ENCODE measurements around the gene CR1.
"Not testable (repeated sequence)": the region's sequence is repeated elsewhere in the genome, so short reads cannot be mapped to it uniquely, and the experiment has no call there.

CR1 gene

DNA sequence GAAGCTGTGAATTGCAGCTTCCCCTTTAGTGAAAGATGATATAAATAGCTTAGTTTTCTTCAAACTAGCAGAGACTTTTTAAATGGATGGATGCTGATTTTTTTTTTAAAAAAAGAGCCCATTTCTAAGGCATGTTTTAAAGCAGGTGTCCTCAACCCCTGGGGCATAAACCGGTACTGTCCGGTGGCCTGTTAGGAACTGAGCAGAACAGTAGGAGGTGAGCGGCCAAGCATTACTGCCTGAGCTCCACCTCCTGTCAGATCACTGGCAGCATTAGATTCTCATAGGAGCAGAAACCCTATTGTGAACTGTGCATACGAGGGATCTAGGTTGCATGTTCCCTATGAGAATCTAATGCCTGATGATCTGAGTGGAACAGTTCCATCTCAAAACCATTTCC, 180.2 kb downstream of the CR1 start:
- DNase-seq (ENCODE audit: low read depth): no peak

DNA sequence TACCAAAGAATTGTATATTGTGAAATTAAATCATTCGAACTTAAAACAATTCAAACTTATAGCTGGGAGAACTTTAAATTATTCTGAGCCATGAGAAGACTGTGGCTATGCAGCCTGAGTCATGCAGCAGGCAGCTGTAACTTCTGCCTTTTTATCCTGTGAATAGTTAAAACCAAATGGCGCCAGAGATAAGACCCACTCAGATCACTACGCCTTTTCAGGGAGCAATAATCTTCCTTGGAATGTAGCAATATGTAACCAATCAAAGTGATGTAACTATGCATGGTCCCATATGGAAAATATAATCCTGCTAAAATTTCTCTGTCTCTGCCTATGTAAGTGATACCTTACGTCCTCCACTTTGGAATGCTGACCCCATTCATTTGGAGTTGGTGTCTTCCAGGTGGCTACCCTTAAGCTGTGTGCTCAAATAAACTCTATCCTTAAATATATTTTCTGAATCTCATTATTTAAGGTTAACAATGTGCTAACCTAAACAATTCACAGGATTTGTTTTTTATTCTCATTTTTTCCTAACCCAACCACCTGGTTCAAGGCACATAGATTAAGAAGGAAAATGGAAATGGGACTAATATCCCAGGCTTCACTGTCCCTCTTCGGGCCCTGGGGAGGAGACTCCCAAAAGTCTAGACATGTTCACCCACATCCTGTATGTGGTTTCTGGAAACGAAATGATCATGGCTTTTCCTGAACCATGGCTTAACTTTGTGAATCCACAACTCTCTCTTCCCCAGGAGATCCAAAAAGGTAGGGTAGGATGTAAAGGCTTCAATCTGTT, 184.8 kb downstream of the CR1 start:
- not testable (repeated sequence) for DNase-seq (ENCODE audit: low read depth)

DNA sequence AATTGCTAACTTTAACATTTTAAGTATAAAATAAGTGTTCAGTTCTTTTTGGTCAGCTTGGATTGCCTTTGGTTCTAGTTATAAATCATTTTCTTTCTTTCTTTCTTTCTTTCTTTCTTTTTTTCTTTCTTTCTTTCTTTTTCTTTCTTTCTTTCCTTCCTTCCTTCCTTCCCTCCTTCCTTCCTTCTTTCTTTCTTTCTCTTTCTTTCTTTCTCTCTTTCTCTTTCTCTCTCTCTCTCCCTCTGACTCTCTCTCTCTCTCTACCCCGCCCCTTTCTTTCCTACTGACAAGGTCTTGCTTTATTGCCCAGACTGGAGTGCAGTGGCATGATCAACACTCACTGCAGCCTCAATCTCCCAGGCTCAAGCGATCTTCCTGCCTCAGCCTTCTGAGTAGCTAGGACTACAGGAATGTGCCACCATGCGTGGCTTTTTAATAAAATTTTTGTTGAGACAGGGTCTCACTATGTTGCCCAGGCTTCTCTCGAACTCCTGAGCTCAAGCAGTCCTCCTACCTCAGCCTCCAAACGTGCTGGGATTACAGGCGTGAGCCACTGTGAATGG, 187.0 kb downstream of the CR1 start:
- DNase-seq (ENCODE audit: low read depth): not testable (repeated sequence)

DNA sequence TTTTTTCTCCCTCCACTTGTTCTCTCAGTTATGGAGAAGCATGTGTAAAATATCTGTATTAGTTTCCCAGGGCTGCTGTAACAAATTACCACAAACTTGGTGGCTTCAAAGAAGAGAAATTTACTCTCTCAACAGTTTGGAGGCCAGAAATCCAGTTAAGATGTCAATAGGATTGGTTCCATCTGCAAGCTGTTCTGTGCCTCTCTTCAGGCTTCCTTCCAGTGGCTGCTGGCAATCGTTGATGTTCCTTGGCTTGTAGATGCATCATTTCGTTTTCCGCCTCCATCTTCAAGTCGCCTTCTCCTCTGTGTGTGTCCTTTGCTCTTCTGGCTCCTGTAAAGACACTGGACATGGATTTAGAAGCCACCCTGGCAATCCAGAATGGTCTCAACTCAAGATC, 194.6 kb downstream of the CR1 start:
- DNase-seq (ENCODE audit: low read depth): not testable (repeated sequence)

DNA sequence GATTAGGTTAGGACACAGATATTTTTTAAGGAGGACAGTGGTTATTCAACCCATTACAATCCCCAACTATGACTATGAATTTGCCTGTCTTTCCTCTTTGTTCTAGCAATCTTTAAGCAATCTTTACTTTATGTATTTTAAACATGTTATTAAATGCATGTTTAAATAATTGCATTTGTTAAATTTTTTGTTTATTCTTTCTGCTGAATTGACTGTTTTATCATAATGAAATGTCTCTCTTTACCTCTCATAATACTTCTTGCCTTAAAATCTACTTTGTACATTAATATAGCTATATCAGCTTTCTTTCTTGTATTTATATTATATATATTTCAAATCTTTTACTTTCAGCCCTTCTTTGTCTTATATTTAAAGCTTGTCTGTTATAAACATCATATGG, 195.1 kb downstream of the CR1 start:
- DNase-seq (ENCODE audit: low read depth): no peak

Measured in stimulated activated CD8-positive, alpha-beta memory T cell treated with anti-CD3 and anti-CD28 coated beads, Interleukin-15, amount 100 ng/mL, for 1 hour (primary cell).